GM21786 (cell line): Measurements from ENCODE around the gene MAP2K3.
"Not testable (repeated sequence)": the region's sequence is repeated elsewhere in the genome, so short reads cannot be mapped to it uniquely, and the experiment has no call there.

Experiments used
- ATAC-seq: cut with Tn5 transposase; IDR thresholded peaks from one replicate; pipeline ENCODE4 v1.9.1; 2021; ENCODE audit not compliant: unreplicated experiment

Gene MAP2K3

DNA sequence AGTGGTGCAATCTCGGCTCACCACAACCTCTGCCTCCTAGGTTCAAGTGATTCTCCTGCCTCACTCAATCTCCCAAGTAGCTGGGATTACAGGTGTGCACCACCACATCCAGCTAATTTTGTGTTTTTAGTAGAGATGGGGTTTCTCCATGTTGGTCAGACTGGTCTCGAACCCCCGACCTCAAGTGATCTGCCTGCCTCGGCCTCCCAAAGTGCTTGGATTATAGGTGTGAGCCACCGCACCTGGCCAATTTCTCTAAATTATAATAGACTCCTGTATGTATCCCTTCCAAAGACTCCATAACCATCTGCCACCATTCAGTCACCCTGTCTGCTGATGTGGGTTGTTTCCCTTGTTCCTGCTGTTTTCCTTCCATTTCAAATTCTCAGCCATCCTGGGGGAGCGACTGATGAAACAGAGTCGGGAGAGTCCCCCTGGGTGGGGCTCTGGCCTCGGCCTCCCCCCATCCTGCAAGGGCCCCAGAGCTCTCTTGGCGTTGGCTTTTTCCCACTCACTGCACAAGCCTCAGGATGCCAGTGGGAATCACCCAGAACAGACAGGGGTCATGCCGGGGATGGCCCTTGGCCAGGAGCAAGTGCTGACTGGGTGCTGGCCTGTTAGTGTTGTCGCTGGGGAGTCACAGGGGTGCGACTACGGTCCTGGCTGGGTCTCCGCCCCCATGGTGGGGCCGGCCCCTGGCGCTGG, 25.7 kb downstream of the MAP2K3 start:
- ATAC-seq = not testable (repeated sequence)

DNA sequence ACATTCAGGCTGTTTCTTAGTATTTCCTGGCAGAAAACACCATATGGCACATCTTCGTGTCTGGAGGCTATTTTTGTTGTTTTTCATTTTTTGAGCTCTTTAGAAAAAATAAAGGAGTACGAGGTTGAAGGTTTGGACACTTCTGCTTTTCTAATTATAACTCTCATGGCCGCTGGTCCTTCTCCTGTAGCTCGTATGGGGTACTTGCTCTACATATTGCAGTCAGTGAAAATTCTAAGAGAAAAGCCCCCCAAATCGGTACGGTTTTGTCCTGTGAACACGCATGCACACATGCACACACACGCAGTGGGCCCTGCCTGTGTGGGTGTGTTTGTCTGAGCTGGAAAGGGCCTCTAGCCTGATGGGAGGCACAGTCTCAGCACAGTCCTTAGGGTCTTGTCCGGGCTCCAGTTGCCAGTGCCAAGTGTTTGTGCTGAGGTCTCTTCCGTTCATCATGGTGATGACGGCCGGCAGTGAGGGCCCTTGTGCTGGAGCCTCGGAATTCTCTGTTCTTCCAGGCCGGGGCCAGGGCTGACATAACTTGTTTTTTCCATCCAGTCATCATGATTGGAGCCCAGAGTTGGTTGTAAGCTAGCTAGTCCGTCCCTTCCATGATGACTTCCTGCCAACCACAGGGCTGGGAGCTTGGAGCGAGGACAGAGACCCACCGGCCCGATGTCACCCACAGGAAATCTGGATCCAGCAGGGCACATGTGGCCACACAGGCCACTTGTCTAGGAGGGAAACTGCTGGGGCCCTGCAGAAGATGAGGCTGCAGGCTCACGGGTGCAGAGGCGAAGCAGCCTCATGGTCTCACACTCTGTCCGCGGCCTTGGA, 26.5 kb downstream of the MAP2K3 start:
- not testable (repeated sequence) for ATAC-seq

DNA sequence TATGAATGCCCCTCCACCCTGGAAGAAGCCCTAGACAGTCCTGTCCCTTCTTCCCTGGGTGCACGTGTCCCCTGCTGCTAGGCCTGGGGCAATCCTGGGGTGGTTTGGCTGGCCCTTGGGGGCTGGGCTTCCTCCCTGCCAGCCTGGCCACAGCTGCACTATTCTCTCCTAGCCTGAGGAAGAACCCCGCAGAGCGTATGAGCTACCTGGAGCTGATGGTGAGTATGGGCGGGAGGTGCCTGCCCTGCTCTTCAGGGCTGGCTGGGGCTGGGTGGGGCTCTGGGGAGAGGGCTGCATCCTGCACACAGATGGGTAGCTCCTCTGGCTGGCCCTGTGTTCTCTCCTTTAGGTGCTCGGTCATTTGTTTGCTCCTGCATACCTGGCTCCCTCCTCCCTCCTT, 28.8 kb downstream of the MAP2K3 start:
- ATAC-seq = no peak

DNA sequence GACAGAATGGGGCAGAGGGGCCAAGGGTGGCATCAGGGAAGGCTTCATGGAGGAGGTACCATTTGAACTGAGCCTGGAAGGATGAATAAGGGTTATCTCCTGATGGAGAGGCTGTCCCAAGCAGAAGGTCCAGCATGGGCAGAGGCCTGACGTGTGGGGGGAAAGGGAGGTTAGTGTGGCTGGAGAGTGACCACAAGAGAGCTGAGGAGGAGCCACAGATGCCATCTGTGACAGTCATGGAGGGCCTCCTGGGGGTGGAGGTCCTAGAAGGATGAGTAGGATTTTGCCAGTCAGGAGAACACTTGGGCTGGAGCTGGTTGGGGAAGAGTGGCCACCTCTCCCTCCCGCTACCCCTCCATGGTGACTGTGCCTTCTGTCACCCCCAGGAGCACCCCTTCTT, 29.2 kb downstream of the MAP2K3 start:
- not testable (repeated sequence) for ATAC-seq

DNA sequence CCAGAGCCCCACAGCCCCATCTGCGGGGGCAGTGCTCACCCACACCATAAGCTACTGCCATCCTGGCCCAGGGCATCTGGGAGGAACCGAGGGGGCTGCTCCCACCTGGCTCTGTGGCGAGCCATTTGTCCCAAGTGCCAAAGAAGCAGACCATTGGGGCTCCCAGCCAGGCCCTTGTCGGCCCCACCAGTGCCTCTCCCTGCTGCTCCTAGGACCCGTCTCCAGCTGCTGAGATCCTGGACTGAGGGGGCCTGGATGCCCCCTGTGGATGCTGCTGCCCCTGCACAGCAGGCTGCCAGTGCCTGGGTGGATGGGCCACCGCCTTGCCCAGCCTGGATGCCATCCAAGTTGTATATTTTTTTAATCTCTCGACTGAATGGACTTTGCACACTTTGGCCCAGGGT, 29.8 kb downstream of the MAP2K3 start:
- not testable (repeated sequence) for ATAC-seq

DNA sequence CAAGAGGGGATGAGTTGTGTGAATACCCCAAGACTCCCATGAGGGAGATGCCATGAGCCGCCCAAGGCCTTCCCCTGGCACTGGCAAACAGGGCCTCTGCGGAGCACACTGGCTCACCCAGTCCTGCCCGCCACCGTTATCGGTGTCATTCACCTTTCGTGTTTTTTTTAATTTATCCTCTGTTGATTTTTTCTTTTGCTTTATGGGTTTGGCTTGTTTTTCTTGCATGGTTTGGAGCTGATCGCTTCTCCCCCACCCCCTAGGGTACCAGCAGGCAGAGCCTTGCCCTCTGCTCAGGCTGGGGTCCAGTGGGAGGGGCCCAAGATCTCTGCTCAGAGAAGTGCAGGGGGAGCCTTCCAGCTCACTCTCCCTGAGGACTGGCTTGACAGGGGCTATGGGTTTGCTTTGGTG, 30.2 kb downstream of the MAP2K3 start:
- ATAC-seq = not testable (repeated sequence)

DNA sequence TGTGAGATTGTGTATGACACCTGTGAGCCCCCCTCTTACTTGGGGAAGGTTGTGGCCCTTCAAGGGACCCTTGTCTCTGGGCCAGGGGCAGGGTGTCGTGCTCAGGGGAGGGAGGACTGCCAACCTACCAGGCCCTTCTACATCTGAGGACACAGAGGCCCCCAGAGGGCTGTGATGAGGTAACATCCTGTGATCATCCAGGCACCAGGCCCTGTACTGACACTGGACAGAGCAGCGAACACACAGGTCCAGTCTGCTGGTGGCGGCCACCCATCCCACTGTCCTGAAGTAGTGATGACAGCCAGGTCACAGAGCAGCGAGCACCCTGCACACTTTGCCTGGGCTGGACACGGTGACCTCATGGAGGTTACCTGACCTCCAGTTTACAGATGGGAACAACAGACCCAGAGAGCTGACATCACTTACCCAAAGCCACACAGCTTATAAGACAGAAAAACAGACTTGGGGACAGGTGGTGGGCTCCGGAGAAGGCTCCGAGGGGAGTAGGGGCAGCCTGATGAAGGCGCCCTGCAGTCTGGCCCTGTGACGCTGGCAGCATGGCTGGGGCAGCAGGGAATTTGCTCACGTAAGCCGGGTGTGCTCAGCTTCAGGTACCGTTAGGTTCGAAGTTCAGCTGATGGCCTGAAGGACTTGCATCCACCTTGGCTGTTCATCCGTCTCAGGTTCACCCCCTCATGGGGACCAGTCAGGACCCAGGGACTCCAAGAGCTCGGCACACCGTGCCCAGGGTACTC, 30.9 kb downstream of the MAP2K3 start:
- ATAC-seq = not testable (repeated sequence)

DNA sequence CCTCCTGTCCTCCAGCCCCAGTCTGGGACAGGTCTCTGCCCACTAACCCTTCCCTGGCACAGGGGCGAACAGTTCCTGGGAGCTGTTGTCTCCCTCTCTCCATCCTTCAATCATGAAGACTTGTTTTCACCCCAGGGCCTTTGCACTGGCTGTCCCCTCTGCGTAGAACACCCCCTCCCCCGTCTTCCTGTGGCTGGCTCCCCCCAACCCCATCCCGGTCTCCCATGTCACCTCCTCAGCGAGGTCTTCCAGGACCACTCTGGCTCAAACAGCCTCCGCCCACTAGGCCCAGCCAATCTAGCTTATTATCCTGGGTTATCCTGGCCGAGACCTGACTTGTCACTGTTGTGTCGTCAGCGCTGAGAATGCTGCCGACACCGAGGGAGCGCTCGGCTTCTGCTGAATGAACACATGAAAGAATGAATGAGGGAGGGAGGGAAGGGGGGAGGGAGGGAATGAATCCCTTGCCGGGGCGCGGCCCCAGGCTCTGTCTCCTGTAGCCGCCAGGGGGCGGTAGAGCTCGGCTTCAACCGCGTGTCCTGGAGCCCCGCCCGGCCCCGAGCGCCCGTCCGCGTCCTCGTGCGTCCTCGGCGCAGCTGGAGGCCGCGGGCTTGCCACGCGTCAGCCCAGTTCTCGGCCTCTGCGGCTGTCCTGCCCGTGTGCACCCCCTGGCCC, 31.8 kb downstream of the MAP2K3 start:
- not testable (repeated sequence) for ATAC-seq

DNA sequence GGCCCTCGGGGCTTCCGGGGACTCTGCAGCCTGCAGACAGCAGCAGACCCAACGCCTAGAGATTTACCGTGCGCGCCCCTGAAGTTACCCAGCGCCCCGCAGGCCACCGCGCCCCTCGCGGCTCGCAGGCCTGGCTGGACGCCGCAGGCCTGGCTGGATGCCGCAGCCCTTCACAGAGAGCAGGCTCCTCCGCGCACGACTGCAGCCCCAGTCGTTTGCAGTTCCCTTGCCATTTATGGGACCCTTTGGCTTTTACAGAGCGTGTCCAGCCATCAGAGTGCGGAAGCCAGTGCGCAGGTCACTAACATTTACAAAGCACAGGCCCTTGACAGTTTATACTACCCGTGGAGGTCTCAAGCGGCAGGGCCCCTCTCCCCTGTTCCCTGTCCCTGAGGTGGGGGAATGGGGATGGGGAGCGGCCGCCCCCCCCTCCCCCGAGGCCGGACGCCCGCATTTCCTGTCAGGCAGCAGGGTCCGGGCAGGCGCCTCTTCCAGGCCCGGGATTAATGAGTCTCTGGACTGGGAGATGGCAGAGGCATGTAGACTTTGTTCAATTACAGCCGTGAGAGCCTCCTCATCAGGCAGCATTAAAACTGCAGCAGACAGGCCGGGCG, 32.5 kb downstream of the MAP2K3 start:
- not testable (repeated sequence) for ATAC-seq

DNA sequence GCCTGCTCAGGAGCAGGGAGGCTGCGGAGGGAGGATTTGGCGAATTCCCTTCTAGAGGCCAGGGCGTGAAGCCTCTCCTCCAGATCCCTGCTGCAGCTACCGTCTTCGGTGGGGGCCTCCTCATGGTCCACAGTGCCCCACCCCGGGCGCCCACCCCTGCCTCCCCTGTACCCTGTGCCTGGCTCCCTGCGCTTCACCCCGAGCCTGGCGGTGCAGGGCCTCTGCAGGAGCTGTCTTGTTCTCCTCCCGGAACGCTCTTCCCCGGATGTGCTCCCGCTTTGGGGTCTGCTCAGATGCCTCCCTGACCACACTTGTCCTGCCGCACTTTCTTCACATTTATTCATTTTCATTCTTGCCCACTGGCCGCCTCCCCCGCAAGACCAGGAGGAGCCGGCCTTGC, 33.3 kb downstream of the MAP2K3 start:
- not testable (repeated sequence) for ATAC-seq

DNA sequence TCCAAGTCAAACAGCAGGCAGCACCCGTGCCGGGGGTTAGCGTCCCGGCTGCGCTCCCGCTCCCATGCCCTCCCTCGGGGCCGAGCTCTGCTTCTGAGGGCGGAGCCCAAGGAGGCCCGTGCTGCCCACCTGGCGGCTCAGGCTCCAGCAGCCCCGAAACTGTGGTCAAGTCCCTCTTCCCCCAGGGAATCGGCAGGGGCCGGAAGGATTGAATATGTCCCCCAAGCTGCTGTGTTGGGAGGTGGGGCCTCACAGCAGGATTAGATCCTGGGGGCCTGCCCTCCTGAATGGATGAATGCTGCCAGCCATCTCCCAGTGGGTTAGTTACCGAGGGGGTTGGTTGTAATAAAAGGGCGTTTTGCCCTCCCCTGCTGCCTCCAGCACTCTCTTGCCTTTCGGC, 33.9 kb downstream of the MAP2K3 start:
- ATAC-seq = no peak

DNA sequence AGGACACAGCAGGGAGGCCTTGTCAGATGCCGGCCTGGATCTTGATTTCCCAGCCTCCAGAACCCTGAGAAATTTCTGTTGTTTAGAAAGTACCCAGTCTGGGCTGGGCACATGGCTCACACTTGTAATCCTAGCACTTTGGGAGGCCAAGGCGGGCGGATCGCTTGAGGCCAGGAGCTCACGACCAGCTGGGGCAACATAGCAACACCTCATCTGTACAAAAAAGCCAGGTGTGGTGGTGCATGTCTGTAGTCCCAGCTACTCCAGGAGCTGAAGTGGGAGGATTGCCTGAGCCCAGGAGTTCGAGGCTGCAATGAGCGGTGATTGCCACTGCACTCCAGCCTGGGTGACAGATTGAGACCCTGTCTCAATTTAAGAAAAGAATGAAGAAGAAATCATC, 34.3 kb downstream of the MAP2K3 start:
- ATAC-seq = not testable (repeated sequence)

DNA sequence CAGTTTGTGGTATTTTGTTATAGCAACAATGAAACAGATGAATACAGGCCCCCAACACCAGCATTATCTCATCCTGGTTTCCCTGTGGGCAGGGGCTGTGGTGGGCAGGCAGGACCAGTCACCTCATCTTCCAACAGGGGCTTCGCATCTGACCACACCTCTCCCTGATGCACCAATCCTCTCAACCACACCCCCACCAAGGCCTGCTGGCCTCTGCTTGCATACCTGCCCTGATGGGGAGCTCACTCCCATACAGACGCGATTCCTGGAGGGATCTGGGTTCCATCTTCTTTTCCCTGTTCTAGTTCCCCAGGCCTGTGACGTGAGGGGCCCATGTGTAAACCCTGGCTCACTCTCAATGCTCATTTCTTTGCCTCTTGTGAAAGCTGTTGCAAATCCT, 34.7 kb downstream of the MAP2K3 start:
- not testable (repeated sequence) for ATAC-seq

DNA sequence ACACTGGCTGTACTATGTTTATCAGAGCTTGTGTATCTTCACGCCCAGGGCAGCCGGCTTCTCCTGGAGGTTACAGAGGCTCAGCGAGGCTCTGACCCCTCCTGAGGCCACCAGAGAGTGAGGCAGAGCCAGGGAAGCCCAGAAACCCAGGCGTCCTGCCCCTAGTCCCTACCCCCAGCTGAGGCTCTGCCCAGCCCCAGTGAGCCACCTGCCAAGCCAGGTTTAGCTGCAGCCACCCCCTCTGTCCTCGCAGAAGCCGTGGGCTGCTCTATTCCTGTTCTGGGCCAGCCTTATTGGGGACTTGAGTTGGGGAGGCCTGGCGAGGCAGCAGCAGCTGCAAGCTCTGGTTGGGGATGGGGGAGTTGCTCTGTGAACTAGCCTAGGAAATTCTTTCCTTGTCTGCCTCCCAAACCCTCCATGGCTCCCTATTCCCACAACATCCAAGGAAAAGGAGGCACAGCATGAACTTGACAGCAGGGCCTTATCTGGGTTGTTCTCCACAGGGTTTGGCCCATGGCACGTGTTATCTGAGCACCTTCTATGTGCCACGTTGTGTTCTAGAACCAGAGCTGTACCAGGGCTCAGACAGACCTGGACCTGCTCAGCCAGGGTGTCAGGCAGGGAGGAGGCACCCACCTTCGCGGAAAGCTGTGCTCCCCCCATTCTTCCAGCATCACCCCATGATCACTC, 35.3 kb downstream of the MAP2K3 start:
- not testable (repeated sequence) for ATAC-seq

DNA sequence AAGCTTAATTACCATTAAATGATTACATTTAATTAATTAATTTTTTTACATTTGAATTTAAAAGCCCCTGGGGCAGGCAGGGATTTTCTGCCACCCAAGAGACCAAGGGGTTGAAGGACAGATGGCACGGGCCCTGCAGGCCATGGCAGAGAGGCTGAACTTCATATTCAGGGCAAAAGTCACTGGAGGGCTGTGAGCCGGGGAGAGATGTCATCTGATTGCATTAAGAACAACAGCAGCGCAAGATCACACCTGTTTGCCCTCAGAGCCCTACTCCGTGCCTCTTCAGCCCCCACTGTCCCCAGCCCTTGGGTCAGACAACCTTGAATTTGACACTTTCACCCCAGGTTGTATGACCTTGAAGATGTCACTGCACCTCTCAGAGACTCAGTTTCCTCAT, 35.9 kb downstream of the MAP2K3 start:
- not testable (repeated sequence) for ATAC-seq

DNA sequence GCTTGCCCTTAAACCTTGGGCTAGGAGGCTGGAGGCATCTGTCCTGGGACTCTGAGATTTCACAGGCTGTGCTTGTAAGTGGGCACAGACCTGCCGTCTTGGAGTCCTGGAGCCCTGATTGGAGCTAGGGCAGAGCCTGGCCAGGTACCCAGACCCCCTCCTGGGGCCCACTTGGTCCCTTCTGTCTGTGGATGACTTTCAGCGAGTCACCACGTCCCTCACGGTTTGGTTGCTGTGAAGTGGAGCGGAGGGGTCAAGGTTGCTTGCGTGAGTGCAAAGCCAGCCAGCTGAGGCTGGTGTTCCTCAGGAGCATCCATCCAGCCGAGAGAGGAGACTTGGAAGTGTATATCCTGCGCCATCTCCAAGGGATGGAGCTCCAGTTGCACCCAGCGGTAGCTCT, 36.5 kb downstream of the MAP2K3 start:
- ATAC-seq = not testable (repeated sequence)

DNA sequence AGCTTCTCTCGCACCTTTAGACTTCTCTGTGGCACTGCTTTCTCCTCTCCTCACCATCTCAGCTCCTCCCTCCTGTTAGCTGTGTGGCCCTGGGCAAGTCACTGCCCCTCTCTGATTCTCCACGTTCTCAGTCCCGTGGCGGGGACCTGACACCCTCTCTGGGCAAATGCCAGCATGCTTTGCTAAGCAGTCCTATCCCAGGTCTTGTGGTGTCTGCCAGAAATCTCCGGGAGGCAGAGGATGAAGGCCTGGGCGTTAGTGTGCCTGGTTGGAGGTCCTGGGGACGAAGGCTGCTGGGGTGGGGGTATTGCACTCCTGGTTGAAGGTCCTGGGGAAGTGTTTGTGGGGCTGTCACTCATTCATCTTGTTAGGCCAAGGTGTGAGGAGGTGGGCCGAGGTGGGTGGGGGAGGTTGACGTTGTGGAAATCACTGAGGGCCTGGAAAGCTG, 37.3 kb downstream of the MAP2K3 start:
- not testable (repeated sequence) for ATAC-seq

DNA sequence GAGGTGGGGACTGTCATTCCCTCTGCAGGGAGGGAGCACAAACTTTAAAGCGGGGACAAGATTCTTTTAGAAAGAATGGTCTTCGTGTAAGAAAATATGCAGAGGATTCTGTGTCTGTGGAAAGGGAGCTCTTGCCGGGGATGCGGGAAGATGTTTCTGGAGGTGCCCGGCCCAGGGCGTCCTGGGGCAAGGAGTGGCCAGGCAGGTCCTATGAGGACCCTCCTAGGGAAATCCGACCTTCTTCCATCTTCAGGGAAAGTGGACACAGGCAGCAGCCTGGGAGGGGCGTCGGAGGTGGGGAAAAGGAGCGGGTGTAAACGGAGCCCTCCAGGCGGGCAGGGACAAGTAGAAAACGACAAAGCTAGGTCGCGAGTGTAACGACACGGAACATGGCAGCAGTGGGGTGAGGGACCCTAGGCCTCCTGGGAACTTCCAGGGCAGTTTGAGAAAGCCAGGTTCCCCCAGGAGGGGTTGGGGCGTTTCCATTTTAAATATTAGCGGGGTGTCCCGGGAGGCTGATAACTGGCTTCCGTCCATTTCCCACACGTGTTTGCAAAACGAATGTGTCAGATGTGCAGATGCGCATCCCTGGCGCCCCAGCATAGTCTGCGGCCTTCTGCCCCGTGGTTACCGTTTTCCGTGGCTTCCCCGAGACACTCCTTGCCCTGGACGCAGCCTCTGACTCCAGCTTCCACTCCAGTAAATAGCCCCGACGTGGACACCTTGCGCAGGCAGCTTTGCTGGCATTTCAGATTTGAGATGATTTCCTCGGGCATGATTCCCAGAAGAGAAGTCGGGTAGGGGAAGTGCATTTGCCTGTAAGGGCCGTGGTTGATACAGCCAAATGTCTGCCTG, 39.0 kb downstream of the MAP2K3 start:
- ATAC-seq = not testable (repeated sequence)

DNA sequence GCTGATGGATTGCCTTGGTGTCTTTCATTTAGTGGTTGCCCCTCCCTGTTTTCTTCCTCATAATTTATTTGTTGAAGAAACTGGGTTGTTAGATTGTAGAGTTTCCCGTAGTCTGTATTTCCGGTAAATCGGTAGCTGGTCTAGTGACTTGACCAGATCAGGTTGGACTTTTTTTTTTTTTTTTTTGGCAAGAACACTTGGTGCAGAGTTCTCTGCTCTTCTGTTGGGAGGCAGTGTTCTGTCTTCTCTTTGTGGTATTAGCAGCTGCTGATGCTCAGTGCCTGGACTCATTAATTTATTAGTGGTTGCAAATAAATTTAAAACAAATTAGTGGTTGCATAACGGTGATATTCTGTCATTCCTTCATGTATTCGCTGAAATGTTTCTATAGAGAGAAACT, 40.2 kb downstream of the MAP2K3 start:
- ATAC-seq = not testable (repeated sequence)
